Stimulated activated CD8-positive, alpha-beta memory T cell treated with anti-CD3 and anti-CD28 coated beads, Interleukin-7, amount 100 ng/mL, for 24 hours (primary cell): ENCODE results near the gene CD247.

ENCODE experiments used
- DNase-seq: peaks from one replicate; pipeline ENCODE4 v3.0.0-alpha.2; 2020; ENCODE audit warnings: low read depth

The CD247 gene

GRCh38 chr1:167412072-167412471 is 106.3 kb downstream of the CD247 start:
- no peak for DNase-seq

- DNase-seq = no peak
Observed at GRCh38 chr1:167409183-167409582, 109.1 kb downstream of the CD247 start.

- DNase-seq = no peak
Observed at GRCh38 chr1:167408355-167408754, 110.0 kb downstream of the CD247 start.

DNA sequence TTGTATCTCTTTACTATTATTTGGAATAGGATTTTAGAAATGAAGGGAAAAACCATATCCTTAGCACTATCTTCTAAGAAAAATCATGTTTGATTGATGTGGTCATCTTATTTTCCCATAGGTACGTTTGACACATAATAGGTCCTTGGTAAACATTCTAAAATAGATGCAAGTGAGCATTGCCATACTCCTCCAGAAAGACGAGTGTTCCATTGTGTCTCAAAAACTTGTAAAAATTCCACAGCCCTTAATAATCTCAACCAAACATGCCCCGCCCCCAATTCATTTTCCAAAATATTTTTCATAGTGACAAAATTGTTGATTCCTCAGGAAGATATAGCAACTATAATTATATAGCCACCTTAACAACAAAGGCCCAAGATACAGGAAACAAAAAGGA is 113.4 kb downstream of the CD247 start:
- no peak for DNase-seq

GRCh38 chr1:167404161-167404888 is 114.0 kb downstream of the CD247 start:
- no peak for DNase-seq

DNA sequence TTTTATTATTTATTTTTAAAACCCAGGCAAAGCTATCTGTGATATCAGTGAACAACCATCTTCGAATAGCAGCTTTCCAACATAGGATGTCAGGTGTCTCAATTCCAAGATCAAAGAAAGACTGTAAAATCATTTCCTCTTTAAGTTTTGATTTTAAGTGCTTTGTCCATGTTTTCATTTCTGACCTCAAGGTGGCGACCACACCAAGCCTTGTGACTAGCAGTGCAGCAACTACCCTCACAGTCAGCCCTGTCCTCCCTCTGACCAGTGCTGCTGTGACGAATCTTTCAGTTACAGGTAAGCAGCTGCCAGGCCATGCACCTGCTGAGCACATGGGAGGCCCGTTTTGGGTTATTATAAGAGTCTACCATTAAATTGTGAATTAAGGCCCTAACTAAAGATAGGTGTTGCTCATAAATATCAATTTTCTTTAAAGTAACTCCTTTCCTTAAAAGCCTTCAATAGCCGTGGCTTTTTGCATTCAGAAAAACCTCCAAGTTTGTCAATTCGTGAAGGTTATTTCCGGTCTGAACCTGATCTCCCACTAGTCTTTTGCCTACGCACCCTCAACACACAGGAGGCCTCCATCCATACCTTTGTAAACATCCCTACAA is 117.0 kb downstream of the CD247 start:
- DNase-seq = peak; percentile 14

GRCh38 chr1:167400359-167400953 is 117.9 kb downstream of the CD247 start:
- DNase-seq = no peak

DNA sequence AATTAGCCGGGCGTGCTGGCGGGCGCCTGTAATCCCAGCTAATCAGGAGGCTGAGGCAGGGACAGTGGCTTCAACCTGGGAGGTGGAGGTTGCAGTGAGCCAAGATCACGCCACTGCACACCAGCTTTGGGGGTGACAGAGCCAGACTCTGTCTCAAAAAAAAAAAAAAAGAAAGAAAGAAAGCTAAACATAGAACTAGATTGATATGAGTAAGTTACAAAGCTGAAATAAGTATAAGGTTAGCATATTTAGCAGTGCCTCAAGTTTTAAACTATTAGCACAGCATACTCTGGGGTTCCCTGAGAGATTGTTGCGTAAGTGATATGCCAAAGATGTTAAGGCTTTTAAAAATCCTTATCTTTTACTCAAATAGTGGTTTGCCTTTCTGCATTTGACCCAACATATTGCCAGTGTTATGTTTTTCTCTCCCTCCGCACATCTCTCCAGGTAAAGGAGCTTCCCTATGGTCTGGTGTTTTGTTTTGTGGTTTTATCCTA is 126.1 kb downstream of the CD247 start:
- no peak for DNase-seq

GRCh38 chr1:167388976-167389375 is 129.4 kb downstream of the CD247 start:
- no peak for DNase-seq

GRCh38 chr1:167387251-167387910 is 130.9 kb downstream of the CD247 start:
- DNase-seq = no peak
